ENCODE results near the gene TNRC6B.
"Not testable (repeated sequence)": the region's sequence is repeated elsewhere in the genome, so short reads cannot be mapped to it uniquely, and the experiment has no call there.

TNRC6B gene

DNA sequence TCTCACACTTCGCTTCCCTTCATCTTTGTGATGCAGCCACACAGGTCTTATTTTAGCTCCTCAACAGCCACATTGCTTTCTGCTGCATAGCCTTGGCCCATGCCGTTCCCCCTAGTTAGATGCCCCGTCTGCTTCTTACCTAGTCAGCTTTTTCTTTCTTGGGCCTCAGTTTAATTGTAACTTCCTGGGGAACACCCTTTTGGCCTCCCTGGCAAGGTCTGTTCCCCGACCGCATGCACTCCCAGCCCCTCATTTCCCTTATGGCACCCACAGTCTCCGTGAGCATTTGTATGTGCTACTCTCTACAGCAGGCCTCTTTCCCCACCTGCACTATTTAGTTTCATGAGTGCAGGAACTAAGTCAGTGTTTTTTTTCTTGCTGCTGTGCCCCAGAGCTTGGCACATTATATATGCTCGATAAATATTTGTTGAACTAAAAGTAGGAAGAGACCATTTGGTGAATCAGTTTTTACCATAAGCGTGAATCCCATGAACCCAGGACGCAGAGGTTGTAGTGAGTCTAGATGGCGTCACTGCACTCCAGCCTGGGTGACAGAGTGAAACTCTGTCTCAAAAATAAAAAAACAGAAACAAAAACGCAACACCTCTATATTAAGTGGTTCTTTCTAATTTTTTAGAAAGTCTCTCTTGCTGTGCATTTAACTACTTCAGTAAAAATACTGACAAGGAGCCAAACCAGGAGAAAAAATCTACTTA, 38.5 kb downstream of the TNRC6B start:
- no peak for DNase-seq

- DNase-seq = no peak
These were observed 40.4 kb downstream of the TNRC6B start for GRCh38 chr22:40218152-40218551.

- DNase-seq = no peak
These were observed 41.1 kb downstream of the TNRC6B start for GRCh38 chr22:40218723-40219294.

GRCh38 chr22:40220316-40221054, 42.8 kb downstream of the TNRC6B start:
- DNase-seq = no peak

- no peak for DNase-seq
These were observed 43.3 kb downstream of the TNRC6B start for GRCh38 chr22:40221055-40221414.

DNA sequence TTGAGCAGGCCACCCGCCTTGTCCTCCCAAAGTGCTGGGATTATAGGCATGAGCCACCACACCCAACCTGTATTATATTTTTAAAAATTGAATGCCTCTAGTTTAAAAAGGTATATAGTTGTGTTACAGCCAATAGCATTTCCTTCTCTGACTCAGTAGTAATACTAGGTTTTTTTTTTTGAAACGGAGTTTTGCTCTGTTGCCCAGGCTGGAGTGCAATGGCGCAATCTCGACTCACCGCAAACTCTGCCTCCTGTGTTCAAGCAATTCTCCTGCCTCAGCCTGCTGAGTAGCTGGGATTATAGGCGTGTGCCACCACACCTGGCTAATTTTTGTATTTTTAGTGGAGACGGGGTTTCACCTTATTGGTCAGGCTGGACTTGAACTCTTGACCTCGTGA, 45.3 kb downstream of the TNRC6B start:
- not testable (repeated sequence) for DNase-seq

GRCh38 chr22:40224702-40225101, 47.0 kb downstream of the TNRC6B start:
- DNase-seq = no peak

DNA sequence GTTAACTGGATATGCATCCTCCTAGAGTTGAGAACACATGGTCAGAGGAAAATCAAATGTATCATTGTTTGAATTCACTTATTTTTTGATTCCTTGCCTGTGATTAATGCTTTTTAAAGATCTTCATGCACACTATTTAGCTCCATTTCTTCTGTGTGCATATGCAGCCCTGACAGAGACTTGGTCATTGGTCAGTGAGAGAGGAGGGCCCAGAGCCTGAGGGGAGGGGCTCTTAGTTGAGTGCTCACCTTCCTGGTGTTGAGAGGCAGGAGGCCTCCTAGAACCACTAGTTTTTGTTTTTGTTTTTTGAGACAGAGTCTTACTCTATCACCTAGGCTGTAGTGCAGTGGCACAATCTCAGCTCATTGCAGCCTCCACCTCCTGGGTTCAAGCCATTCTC, 48.9 kb downstream of the TNRC6B start:
- DNase-seq = no peak

DNA sequence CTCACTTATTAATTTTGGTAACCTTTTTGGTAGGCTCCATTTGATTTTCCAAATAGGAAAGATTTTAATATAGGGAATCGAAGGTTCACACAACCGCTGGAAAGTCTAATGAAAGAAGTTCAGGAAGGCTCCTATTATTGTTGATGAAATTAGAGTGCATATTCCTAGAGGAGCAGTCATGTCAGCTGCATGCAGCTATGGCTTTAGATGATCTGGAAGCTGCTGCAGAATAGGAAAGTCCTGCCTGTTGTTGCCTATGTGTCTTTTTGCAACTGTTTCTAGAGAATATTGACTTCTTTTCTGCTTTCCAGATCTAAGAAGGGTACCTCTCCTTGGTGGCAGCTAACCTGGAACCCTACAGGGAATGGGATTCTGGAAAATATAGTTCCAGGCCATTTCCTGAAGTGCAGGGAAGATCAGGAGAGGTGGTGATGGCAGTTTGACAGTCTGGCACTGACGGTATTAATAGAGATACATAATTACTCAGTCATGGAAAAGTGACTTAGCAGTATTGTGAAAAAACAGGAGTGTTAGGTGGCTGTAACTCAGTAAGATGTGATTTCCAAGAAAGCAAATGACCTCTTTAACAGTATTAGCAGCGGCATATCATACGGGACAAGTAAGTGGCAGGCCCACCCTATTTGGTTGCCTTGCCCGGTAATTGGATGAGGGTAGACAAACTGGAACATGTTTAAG, 54.0 kb downstream of the TNRC6B start:
- DNase-seq = no peak

DNA sequence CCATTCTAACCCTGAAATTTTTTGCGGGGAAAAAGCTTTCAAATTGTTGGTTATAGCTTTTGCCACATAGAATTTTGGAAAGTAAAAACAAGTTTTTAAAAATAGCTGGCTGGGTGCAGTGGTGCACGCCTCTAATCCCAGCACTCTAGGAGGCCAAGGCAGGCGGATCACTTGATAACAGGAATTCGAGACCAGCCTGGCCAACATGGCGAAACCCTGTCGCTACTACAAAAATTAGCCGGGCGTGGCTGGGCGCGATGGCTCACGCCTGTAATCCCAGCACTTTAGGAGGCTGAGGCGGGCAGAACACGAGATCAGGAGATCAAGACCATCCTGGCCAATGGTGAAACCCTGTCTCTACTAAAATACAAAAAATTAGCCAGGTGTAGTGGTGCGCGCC, 54.9 kb downstream of the TNRC6B start:
- DNase-seq = no peak

GRCh38 chr22:40233886-40234285, 56.2 kb downstream of the TNRC6B start:
- DNase-seq = no peak

DNA sequence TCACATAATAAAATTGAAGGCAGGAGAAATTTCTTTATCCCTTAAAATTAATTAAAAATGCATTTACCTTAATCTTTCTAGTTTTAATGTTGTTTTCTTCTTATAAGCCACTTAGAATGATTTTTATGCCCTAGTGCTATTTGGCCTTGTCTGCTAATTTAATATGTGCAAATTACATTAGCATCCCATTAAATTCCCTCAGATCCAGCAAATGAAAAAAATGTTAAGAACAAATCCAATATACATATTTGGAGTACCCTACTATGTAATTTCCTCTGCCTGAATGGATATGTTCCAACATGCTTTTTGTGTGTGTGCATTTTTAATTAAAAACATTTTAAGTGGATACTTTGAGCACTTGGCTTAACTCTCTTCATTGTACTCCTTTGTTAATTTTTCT, 56.9 kb downstream of the TNRC6B start:
- DNase-seq = no peak

DNA sequence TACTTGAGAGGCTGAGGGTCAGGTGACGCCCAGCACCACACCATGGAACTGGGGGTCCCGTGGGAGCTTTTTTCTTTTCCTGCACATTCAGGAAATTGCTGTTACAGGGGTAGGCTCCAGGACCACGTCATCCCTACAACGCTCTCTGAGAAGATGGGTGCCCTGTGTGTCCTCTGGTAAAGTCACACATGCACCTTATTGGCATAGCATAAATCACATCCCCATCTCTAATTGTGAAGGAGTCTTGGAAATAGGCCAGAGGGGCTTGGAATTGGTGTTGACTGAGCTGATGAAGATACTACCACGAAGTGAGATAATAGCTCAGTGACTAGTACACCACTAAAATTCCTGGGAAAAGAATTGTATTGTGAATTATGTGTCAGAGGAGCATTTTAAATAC, 57.6 kb downstream of the TNRC6B start:
- no peak for DNase-seq

GRCh38 chr22:40236131-40236665, 58.5 kb downstream of the TNRC6B start:
- DNase-seq = no peak

GRCh38 chr22:40237241-40237640, 59.5 kb downstream of the TNRC6B start:
- no peak for DNase-seq

DNA sequence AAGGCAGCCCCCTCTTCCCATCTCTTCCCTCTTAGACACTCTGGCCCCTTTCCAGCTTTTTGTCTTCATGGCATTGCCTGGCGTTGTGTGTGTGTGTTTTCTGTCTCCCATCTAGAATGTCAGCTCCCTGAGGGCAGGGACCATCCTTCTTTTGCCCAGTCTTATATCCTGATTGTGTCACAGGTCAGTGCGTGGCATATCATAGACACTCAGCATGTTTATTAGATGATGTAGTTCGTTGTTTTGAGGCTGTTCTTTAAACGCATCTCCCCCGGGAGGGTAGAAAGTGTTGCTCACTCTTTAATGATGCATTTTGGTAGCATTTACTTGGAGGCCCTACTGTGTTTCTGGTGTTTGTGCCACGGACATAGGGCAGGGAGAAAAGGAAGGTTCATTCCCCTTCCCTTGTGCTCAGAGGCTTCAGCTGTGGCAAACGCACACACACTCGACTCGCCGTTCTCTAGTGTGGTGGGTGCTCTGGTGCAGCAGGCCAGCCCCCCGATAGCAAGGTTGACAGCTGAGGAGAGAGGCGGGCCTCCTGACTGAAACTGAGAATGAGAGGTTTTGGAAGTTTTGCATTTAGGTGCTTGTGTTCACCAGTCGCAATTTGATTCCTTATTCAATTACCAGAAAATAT, 60.2 kb downstream of the TNRC6B start:
- DNase-seq = no peak

DNA sequence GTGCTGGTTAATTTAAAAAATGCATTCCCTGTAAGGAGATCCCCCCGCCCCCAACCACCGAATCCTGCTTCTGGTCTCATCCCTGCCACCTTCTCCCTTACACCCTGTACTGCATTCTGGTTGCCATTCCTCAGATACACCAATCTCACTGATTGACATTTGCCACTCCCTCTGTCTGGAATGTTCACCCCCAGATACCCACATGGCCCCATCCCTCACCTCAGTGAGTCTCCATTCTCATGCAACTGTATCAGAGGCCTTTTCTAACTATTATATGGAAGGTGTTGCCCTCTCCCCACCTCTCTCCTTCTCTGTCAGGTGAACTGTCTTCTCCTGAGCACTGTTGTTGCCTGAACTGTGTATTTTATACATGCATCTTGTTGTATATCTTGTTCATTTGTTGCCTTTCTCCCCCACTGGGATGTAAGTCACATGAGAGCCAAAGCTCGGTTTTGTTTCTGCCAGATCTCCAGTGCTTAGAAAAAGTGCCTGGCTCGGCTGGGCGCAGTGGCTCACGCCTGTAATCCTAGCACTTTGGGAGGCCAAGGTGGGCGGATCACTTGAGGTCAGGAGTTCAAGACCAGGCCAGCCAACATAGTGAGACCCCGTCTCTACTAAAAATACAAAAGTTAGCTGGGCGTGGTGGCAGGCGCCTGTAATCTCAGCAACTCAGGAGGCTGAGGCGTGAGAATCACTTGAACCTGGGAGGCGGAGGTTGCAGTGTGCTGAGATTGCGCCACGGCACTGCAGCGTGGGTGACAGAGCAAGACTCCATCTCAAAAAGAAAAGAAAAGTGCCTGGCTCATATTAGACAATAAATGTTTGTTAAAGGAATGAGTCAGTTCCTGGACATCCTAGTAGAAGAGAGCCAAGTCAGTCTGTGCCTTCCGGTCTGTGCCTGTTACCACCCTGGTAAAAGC, 61.0 kb downstream of the TNRC6B start:
- DNase-seq = no peak

DNA sequence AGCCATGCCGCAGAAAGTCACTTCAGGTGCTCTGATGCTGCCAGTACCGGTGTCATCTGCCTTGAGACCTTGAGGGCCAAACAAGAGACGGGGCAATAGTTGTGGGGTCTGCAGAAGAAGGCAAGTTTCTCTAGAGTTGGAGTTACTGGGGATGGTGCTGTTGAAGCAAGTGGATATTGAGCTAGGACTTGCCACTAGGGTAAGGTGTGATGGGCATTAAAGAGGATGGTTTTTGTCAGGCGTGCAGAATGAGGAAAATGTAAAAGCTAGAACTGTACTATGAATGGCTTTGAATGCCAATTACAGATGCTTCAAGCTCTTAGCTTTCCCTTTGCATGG, 61.6 kb downstream of the TNRC6B start:
- DNase-seq = no peak

DNA sequence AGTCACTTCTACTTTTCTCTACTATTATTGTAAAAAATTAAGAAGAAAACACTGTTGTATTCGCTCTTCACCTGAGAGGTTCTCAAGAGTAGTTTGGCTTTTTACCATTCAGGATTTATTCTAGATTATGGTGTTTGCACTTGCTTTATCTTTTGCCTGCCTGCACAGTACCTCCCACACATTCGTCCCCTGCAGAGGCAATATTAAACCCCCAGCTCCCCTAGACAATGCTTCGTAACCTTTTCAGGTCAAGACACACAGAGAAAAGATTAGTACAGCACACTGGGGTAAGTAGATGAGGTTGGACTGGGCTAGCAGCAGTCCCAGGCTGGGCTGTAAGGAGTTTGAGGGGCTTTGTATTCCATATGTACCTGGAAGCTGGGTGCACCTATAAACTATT, 62.4 kb downstream of the TNRC6B start:
- DNase-seq = no peak

DNA sequence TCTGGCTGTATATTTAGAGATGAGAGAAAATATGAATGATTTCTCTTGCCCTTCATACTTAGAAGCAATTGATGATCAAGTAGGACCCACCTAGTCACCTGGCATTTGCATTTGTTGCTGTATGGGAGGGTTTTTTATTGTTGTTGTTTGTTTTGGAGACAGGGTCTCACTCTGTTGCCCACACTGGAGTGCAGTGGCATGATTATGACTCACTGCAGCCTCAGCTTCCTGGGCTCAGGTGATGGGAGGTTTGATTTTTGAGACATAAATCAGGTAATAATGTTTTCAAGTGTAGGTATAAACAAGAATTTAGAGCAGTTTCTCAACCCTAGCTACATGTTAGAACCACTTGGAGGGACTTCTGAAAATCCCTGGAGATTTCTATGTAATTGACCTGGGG, 63.0 kb downstream of the TNRC6B start:
- no peak for DNase-seq

GRCh38 chr22:40241200-40241763, 63.6 kb downstream of the TNRC6B start:
- no peak for DNase-seq

DNA sequence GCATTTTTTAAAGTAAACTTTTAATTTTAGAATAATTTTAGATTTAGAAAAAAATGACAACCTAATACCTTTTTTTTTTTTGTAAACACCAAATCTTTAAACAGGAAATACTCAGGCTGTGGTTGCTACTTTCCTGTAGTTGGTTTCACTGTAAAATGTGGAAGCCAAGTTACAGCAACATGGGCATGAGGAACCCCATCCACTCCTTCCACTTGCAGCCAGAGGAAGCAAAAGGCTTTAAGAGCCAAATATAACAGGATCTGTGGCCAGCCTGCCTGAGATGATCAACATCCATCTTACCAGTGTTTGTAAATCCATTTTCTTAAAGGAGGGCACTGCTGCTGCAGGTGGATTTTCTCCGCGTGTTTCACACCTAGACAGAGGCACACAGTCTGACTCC, 66.2 kb downstream of the TNRC6B start:
- no peak for DNase-seq

All from 8988T (cell line).